Cardiac fibroblast (primary cell): ENCODE measurements around the gene RAB18.
A peak's percentile ranks its signal among the peaks of the same experiment; 100 is the strongest.

Source experiments
- DNase-seq, 2 donors: peaks; one replicate each; pipeline versions ENCODE4 v3.0.0 to v3.0.0-alpha.2; 2010; ENCODE audit warnings: low read depth in 2 of 2
- H3K4me3 ChIP-seq, 2 donors: replicated peaks in 1 of 2; 1 replicate in 1 of 2; 2 replicates in 1 of 2; pipeline ENCODE4 v1.5.1; 2011; ENCODE audit warnings: low read depth in 2 of 2, low read length in 2 of 2, mild to moderate bottlenecking in 2 of 2, moderate library complexity in 1 of 2
- CTCF ChIP-seq: IDR thresholded peaks from one replicate; pipeline ENCODE4 v1.5.1; 2011; ENCODE audit warnings: low read depth, mild to moderate bottlenecking, low read length, inconsistent platforms

RAB18 gene

GRCh38 chr10:27541796-27542729 lies 38.0 kb downstream of the RAB18 start:
- H3K4me3 ChIP-seq = no peak overlapping the region
- no peak for DNase-seq
- no peak for TF ChIP-seq CTCF

GRCh38 chr10:27542812-27543211 lies 38.7 kb downstream of the RAB18 start:
- TF ChIP-seq CTCF = no peak
- H3K4me3 ChIP-seq = no peak overlapping the region
- peak; percentile 38 to 59 for DNase-seq

GRCh38 chr10:27547047-27547446 lies 42.9 kb downstream of the RAB18 start:
- no peak for TF ChIP-seq CTCF
- no peak for DNase-seq
- H3K4me3 ChIP-seq = no peak overlapping the region

GRCh38 chr10:27547482-27547881 lies 43.4 kb downstream of the RAB18 start:
- DNase-seq = no peak
- H3K4me3 ChIP-seq = no peak overlapping the region
- no peak for TF ChIP-seq CTCF

- TF ChIP-seq CTCF = no peak
- H3K4me3 ChIP-seq = no peak overlapping the region
- DNase-seq = no peak
Observed at GRCh38 chr10:27550823-27551222, 46.7 kb downstream of the RAB18 start.

- no peak overlapping the region for H3K4me3 ChIP-seq
- peak; percentile 61 for TF ChIP-seq CTCF
- peak; percentile 68 to 69 for DNase-seq
Observed at GRCh38 chr10:27558612-27559020, 54.5 kb downstream of the RAB18 start.
